HepG2 (cell line): ENCODE data around the gene DLL4. TPM values are rescaled to one million over a fixed set of nuclear protein-coding genes. Genes with fewer than 3 reads are reported as not detected.

Experiments
- ATAC-seq: fragments of 200-7000 bp; cut with Tn5 transposase; 3 replicates; pipeline ENCODE4 v1.9.1; 2020; ENCODE audit warnings: mild to moderate bottlenecking, moderate library complexity
- BruUV-seq: library from RNA; stranded (reverse); fragments of 400-500 nt; replicated peaks from 2 replicates; lab custom pipeline; 2021; lab: Mats Ljungman, UMichigan
- CTCF ChIA-PET: fragments of 300-600 bp; formaldehyde crosslinking; extraction: SDS; loops from one replicate; lab custom pipeline; 2021; ENCODE audit warnings: low total read pairs, inconsistent platforms, low intra/inter-chr PET ratio; lab: Yijun Ruan, JAX
- POLR2A ChIA-PET: fragments of 350-600 bp; sonication (Branson Sonifier 250); formaldehyde crosslinking; loops from one replicate; lab custom pipeline; 2020; ENCODE audit warnings: antibody characterized with exemption, inconsistent platforms; lab: Yijun Ruan, JAX
- DNase-seq: peaks from one replicate; pipeline ENCODE4 v3.0.0-alpha.2; 2015; ENCODE audit warnings: low spot score
- FAIRE-seq: peaks from 3 replicates; lab custom pipeline; 2011; peaks lifted over from hg19 to GRCh38; lab: Jason Lieb, UNC
- H2AFZ ChIP-seq: one replicate; pipeline ENCODE4 v1.6.1; 2011; ENCODE audit warnings: low read length, inconsistent platforms
- H3K27ac ChIP-seq: fragments of 300-600 bp; 3 replicates; pipeline ENCODE4 v1.8.0; 2011; ENCODE audit warnings: mixed run types, mild to moderate bottlenecking, mixed read lengths, low read length, inconsistent platforms; ENCODE audit not compliant: insufficient read depth; ENCODE audit errors: extremely low read length
- H3K27me3 ChIP-seq, 2 experiments: fragments of 200-600 bp in 1 of 2; 2 replicates in 1 of 2; 3 replicates in 1 of 2; pipeline versions ENCODE4 v1.6.0 to v1.8.0; 2011; ENCODE audit warnings: low read length in 2 of 2, mild to moderate bottlenecking in 2 of 2, moderate library complexity in 2 of 2, inconsistent platforms in 1 of 2; ENCODE audit not compliant: insufficient read depth in 2 of 2, control insufficient read depth in 1 of 2
- H3K36me3 ChIP-seq, 2 experiments: fragments of 200-600 bp in 1 of 2; replicated peaks in 1 of 2; 2 replicates in 1 of 2; 3 replicates in 1 of 2; pipeline versions ENCODE4 v1.5.1 to v1.8.0; 2011; ENCODE audit warnings: low read length in 2 of 2, inconsistent platforms in 1 of 2; ENCODE audit not compliant: insufficient read depth in 2 of 2, control insufficient read depth in 1 of 2
- H3K4me1 ChIP-seq: 2 replicates; pipeline ENCODE4 v1.5.1; 2012; ENCODE audit warnings: low read length, inconsistent platforms; ENCODE audit not compliant: insufficient read depth
- H3K4me2 ChIP-seq: 2 replicates; pipeline ENCODE4 v1.6.0; 2011; ENCODE audit warnings: low read depth, low read length, inconsistent platforms
- H3K4me3 ChIP-seq, 3 experiments: fragments of 200-600 bp in 1 of 3; sonication (generic), shearing (Covaris generic) in 1 of 3; replicated peaks in 1 of 3; 2 replicates each; pipeline ENCODE4 v1.5.1; 2011 to 2016; ENCODE audit warnings: low read length in 3 of 3, inconsistent platforms in 2 of 3, low read depth in 2 of 3, mild to moderate bottlenecking in 2 of 3, control low read depth in 1 of 3, mixed read lengths in 1 of 3; ENCODE audit not compliant: insufficient read depth in 1 of 3
- H3K79me2 ChIP-seq: one replicate; pipeline ENCODE4 v1.6.1; 2011; ENCODE audit warnings: low read length, inconsistent platforms; ENCODE audit not compliant: insufficient read depth
- H3K9ac ChIP-seq: 2 replicates; pipeline ENCODE4 v1.6.0; 2011; ENCODE audit warnings: mild to moderate bottlenecking, low read depth, low read length, inconsistent platforms; ENCODE audit not compliant: insufficient read depth
- H3K9me3 ChIP-seq: 2 replicates; pipeline ENCODE4 v1.5.1; 2012; ENCODE audit warnings: mild to moderate bottlenecking, low read length
- H4K20me1 ChIP-seq: 2 replicates; pipeline ENCODE4 v1.6.0; 2011; ENCODE audit warnings: inconsistent platforms, mild to moderate bottlenecking, low read length, moderate library complexity; ENCODE audit not compliant: insufficient read depth
- AGO1 ChIP-seq: fragments of 200-400 bp; formaldehyde crosslinking; IDR thresholded peaks from 2 replicates; pipeline ENCODE4 v1.6.1; 2017; ENCODE audit warnings: mild to moderate bottlenecking, low read depth, low read length, moderate library complexity; ENCODE audit not compliant: poor library complexity, severe bottlenecking
- CREM ChIP-seq, 2 experiments: sonication (generic) in 1 of 2; formaldehyde crosslinking in 1 of 2; IDR thresholded peaks; 2 replicates each; pipeline versions ENCODE4 v1.4.0 to v1.6.1; 2016 to 2020; ENCODE audit warnings: antibody characterized with exemption in 1 of 2, mild to moderate bottlenecking in 1 of 2, missing genetic modification reagents in 1 of 2
- DNMT3B ChIP-seq: conservative IDR thresholded peaks from 2 replicates; pipeline ENCODE4 v1.6.1; 2016; ENCODE audit warnings: missing biosample characterization, control low read depth
- FOXC1 ChIP-seq: sonication (generic); formaldehyde crosslinking; IDR thresholded peaks from 2 replicates; pipeline ENCODE4 v1.8.0; 2022; ENCODE audit warnings: mild to moderate bottlenecking, missing genetic modification reagents, borderline replicate concordance
- FOXO1 ChIP-seq: sonication (generic); formaldehyde crosslinking; IDR thresholded peaks from 2 replicates; pipeline ENCODE4 v1.4.0; 2020; ENCODE audit warnings: missing genetic modification reagents
- HDAC1 ChIP-seq: sonication (generic); formaldehyde crosslinking; IDR thresholded peaks from 2 replicates; pipeline ENCODE4 v1.5.1; 2020; ENCODE audit warnings: mild to moderate bottlenecking, missing genetic modification reagents
- NCOA1 ChIP-seq: sonication (generic); formaldehyde crosslinking; IDR thresholded peaks from 2 replicates; pipeline ENCODE4 v1.9.0; 2021; ENCODE audit warnings: missing genetic modification reagents
- NR2F6 ChIP-seq, 2 experiments: IDR thresholded peaks; 2 replicates each; pipeline ENCODE4 v1.6.1; 2016; ENCODE audit warnings: antibody characterized with exemption in 1 of 2, mild to moderate bottlenecking in 1 of 2
- SETDB1 ChIP-seq: sonication (generic); formaldehyde crosslinking; IDR thresholded peaks from 2 replicates; pipeline ENCODE4 v1.5.1; 2020; ENCODE audit warnings: missing genetic modification reagents, mild to moderate bottlenecking, borderline replicate concordance
- TAF15 ChIP-seq: fragments of 200-400 bp; formaldehyde crosslinking; IDR thresholded peaks from one replicate; pipeline ENCODE4 v1.6.1; 2018; ENCODE audit warnings: mild to moderate bottlenecking, low read depth, low read length; ENCODE audit not compliant: poor library complexity, severe bottlenecking
- ZBTB7A ChIP-seq: sonication (generic); formaldehyde crosslinking; IDR thresholded peaks from 2 replicates; pipeline ENCODE4 v1.8.0; 2022; ENCODE audit warnings: mild to moderate bottlenecking, missing genetic modification reagents
- ZNF383 ChIP-seq: sonication (generic); formaldehyde crosslinking; IDR thresholded peaks from 2 replicates; pipeline ENCODE4 v1.4.0; 2020; ENCODE audit warnings: missing genetic modification reagents, mild to moderate bottlenecking, borderline replicate concordance
- ZNF546 ChIP-seq: sonication (generic); formaldehyde crosslinking; conservative IDR thresholded peaks from 2 replicates; pipeline ENCODE4 v1.8.1; 2023; ENCODE audit warnings: mild to moderate bottlenecking, missing genetic modification reagents
- ZNF557 ChIP-seq: sonication (generic); formaldehyde crosslinking; IDR thresholded peaks from 2 replicates; pipeline ENCODE4 v1.4.0; 2020; ENCODE audit warnings: missing genetic modification reagents
- ZNF7 ChIP-seq: IDR thresholded peaks from 2 replicates; pipeline ENCODE4 v1.6.1; 2016; ENCODE audit warnings: missing biosample characterization, missing genetic modification reagents
- ZNF790 ChIP-seq: sonication (generic); formaldehyde crosslinking; IDR thresholded peaks from 2 replicates; pipeline ENCODE4 v1.8.0; 2022; ENCODE audit warnings: missing genetic modification reagents, mild to moderate bottlenecking, borderline replicate concordance
- WGBS: methylation state at CpG from one replicate; pipeline ENCODE4 v1.1.6; 2017; ENCODE audit warnings: low lambda C conversion rate; 5-methylcytosine and 5-hydroxymethylcytosine counted together
- in situ Hi-C: cut with HindIII; loops from 2 replicates; pipeline ENCODE4 v1.10.0; 2017; ENCODE audit warnings: low pct_unique_long_range_greater_than_20kb; ENCODE audit not compliant: extremely low pct_ligation_motif_present
- intact Hi-C: fragments of 100-400 bp; cut with micrococcal nuclease; formaldehyde crosslinking; loops from one replicate; pipeline ENCODE4 v1.10.0; 2022; ENCODE audit not compliant: unreplicated experiment
- polyA plus RNA-seq, 8 experiments: library from polyadenylated mRNA; depleted of rRNA in 3 of 8; stranded (reverse) in 7 of 8; unstranded in 1 of 8; fragments of >200 nt; fragmentation: Illumina TruSeq in 4 of 8; extraction: Trizol in 4 of 8; gene quantifications; 2 replicates each; pipeline versions ENCODE4 v1.2.1 to v1.2.3, GENCODE V29; 2011 to 2016; ENCODE audit warnings: low read depth in 4 of 8, missing spikeins in 1 of 8, mixed read lengths in 1 of 8; ENCODE audit not compliant: insufficient read depth in 1 of 8
- total RNA-seq, 5 experiments: library from RNA; depleted of rRNA; stranded (reverse); fragments of >200 nt; fragmentation: Illumina TruSeq; extraction: Trizol; gene quantifications; 2 replicates each; pipeline ENCODE4 v1.2.3, GENCODE V29; 2016; ENCODE audit warnings: low read depth in 1 of 5

DLL4 gene
- total and polyA plus RNA-seq, 2 of the 13 experiments (the other 11 are each of a cell fraction or from before 2014, with no cell fraction given), result 0.20 to 0.25 TPM

- TF ChIP-seq TAF15, result no peak
- no peak for TF ChIP-seq ZNF557
- TF ChIP-seq NR2F6 (IDR thresholded peaks at IDR 0.05), result no peak
- TF ChIP-seq NR2F6 (CRISPR knock-in tag; IDR thresholded peaks at IDR 0.05), result no peak
- no peak for TF ChIP-seq FOXO1
- TF ChIP-seq FOXC1 (CRISPR knock-in tag), result no peak
- TF ChIP-seq ZNF7 (CRISPR knock-in tag), result no peak
- TF ChIP-seq ZNF790 (CRISPR knock-in tag), result no peak
- no peak for TF ChIP-seq NCOA1
- no peak for TF ChIP-seq SETDB1
- peaks cover 39 to 82% of the 10 kb centered on the region in 2 experiments for H3K36me3 ChIP-seq
- H2AFZ ChIP-seq, result no peak overlapping the region
- in situ Hi-C loops, result no loop called here
- FAIRE-seq (no peak), ATAC-seq (no peak), DNase-seq (no peak)
- no peak overlapping the region for H3K9ac ChIP-seq
- H3K27me3 ChIP-seq, result no peaks in the 10 kb centered on the region
- no TSS peak for BruUV-seq
- 98% methylated on average over 5 of the region's 5 CpGs for WGBS
- H3K4me2 ChIP-seq, result no peak overlapping the region
- H3K4me1 ChIP-seq, result no peaks in the 10 kb centered on the region
- POLR2A ChIA-PET, result no interaction called here
- intact Hi-C loops, result no loop called here
- H3K4me3 ChIP-seq, result no peak overlapping the region
- no peak overlapping the region for H3K27ac ChIP-seq
- H4K20me1 ChIP-seq, result no peaks in the 10 kb centered on the region
- no peaks in the 10 kb centered on the region for H3K79me2 ChIP-seq
- no peaks in the 10 kb centered on the region for H3K9me3 ChIP-seq
- CTCF ChIA-PET, result no interaction called here
Observed at GRCh38 chr15:40984406-40984805, 55.3 kb downstream of the DLL4 start.

DNA sequence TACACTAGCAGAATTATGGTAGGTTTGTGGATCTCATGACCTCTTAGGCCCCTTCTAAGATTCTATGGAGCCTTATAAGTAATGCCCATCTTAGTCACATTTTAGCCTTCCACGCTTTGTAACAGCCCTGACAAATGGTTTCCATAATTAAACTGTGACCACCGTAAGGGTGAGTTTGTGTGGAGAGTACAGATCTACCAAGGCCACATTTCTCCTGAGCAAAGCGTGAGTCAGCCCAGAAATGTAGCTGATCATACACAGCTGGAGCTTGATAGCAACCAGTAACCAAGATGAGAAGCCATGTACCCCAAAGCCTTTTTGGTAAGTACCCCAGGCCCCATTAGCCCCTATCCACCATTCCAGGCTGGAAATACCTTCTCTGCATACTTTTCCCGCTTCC lies 55.8 kb downstream of the DLL4 start:
- TF ChIP-seq HDAC1 (no peak), ZNF546 (CRISPR knock-in tag) (no peak), CREM (IDR thresholded peaks at IDR 0.05) (no peak), CREM (CRISPR knock-in tag; IDR thresholded peaks at IDR 0.05) (no peak), AGO1 (no peak), DNMT3B (CRISPR knock-in tag) (no peak), ZNF383 (CRISPR knock-in tag) (no peak), ZBTB7A (CRISPR knock-in tag) (no peak)
- BruUV-seq, result no TSS peak
- POLR2A ChIA-PET, result no interaction called here
- Histone ChIP-seq H3K27ac (no peak overlapping the region), H3K9ac (no peak overlapping the region), H3K4me1 (no peaks in the 10 kb centered on the region), H3K4me3 (no peak overlapping the region), H4K20me1 (no peaks in the 10 kb centered on the region), H3K36me3 (peaks cover 36 to 76% of the 10 kb centered on the region in 2 experiments), H3K79me2 (no peaks in the 10 kb centered on the region), H3K4me2 (no peak overlapping the region), H3K9me3 (no peaks in the 10 kb centered on the region), H3K27me3 (no peaks in the 10 kb centered on the region), H2AFZ (no peak overlapping the region)
- WGBS, result 98% methylated on average over 4 of the region's 4 CpGs
- no peak for DNase-seq
- FAIRE-seq, result no peak
- no peak for ATAC-seq
- in situ Hi-C loops, result no loop called here
- intact Hi-C loops, result no loop called here
- CTCF ChIA-PET, result no interaction called here
